Lung (tissue), 12 donors: ENCODE data around the gene SIK3. TPM values are rescaled to one million over a fixed set of nuclear protein-coding genes. Genes with fewer than 3 reads are reported as not detected.

Experiments
- ATAC-seq: fragments of 200-7000 bp; cut with Tn5 transposase; one replicate; pipeline ENCODE4 v1.9.1; 2020; ENCODE audit warnings: moderate number of reproducible peaks; ENCODE audit not compliant: insufficient read depth, low FRiP score
- DNase-seq, 3 donors: peaks; one replicate each; pipeline ENCODE4 v3.0.0-alpha.2; 2013 to 2017
- H3K27ac ChIP-seq, 2 donors: one replicate each; pipeline ENCODE4 v1.5.1; 2013; ENCODE audit warnings: mild to moderate bottlenecking in 2 of 2, moderate library complexity in 2 of 2, control low read depth in 1 of 2, inconsistent platforms in 1 of 2, low read depth in 1 of 2, low read length in 1 of 2
- H3K27me3 ChIP-seq, 3 donors: one replicate each; pipeline ENCODE4 v1.5.1; 2013; ENCODE audit warnings: low read length in 2 of 3; ENCODE audit not compliant: control insufficient read depth in 3 of 3, insufficient read depth in 3 of 3
- H3K36me3 ChIP-seq, 4 donors: one replicate each; pipeline ENCODE4 v1.5.1; 2013; ENCODE audit warnings: low read length in 4 of 4, mild to moderate bottlenecking in 1 of 4, moderate library complexity in 1 of 4; ENCODE audit not compliant: control insufficient read depth in 4 of 4, insufficient read depth in 4 of 4
- H3K4me1 ChIP-seq, 5 donors: one replicate each; pipeline ENCODE4 v1.5.1; 2013; ENCODE audit warnings: low read length in 5 of 5, mild to moderate bottlenecking in 2 of 5, moderate library complexity in 1 of 5; ENCODE audit not compliant: control insufficient read depth in 5 of 5, insufficient read depth in 5 of 5
- H3K4me3 ChIP-seq: one replicate; pipeline ENCODE4 v1.5.1; 2013; ENCODE audit warnings: mild to moderate bottlenecking, control low read depth, moderate library complexity
- H3K9ac ChIP-seq, 2 donors: one replicate each; pipeline ENCODE4 v1.5.1; 2013; ENCODE audit warnings: low read length in 2 of 2, control low read depth in 1 of 2; ENCODE audit not compliant: insufficient read depth in 1 of 2
- H3K9me3 ChIP-seq, 4 donors: one replicate each; pipeline ENCODE4 v1.5.1; 2013; ENCODE audit warnings: low read length in 3 of 4, mild to moderate bottlenecking in 1 of 4, moderate library complexity in 1 of 4; ENCODE audit not compliant: control insufficient read depth in 4 of 4, insufficient read depth in 3 of 4
- WGBS, 2 donors: extraction: QIAGEN DNeasy Blood & Tissue Kit; methylation state at CpG; one replicate each; pipeline ENCODE4 v1.1.7; 2013; 5-methylcytosine and 5-hydroxymethylcytosine counted together
- polyA plus RNA-seq, 2 donors: library from polyadenylated mRNA; stranded (reverse); fragments of 200-250 nt; gene quantifications; one replicate each; pipeline ENCODE4 v1.2.1, GENCODE V29; 2013
- total RNA-seq, 2 donors: library from RNA; depleted of rRNA in 1 of 2; stranded (reverse); fragments of >200 nt in 1 of 2; gene quantifications; one replicate each; pipeline ENCODE4 v1.2.1, GENCODE V29; 2014 to 2021
- TF ChIP-seq, protein P1 (sequence below): IDR thresholded peaks from 2 replicates; pipeline ENCODE4 v1.5.1; 2012; ENCODE audit warnings: mild to moderate bottlenecking; ENCODE audit errors: control extremely low read depth, extremely low read depth
- donor health status: control.
- donor health status: control.
- donor health status: Bipolar disorder and iron deficiency.
- donor health status: healthy.
- donor health status: DM: yes; HTN: yes; CAD: no.

SIK3 gene
- total and polyA plus RNA-seq, 4 donors, result 9.0 to 43.4 (median 29.6) TPM

DNA sequence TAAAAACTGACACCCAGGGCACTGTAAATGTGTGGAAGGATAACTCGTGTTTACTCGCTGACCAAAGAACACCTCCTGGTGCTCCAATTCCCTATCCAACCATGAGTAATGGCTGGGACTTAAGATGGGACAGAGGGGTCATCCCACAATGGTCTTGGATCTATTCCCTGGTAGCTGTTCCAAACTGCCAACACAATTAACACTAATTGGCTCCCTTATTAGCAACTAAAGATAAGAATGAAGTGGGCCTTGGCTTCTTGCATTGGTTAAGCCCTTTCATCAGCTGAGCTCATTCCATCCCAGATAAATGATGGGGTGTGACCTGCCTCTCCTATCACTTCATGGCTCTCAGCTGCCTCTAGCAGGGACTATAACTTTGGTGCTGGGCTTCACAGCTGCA, 1.5 kb upstream of the SIK3 start:
- H3K27me3 ChIP-seq, result no peaks in the 10 kb centered on the region
- H3K27ac ChIP-seq, result peak overlapping the region; percentile 67 to 95
- ATAC-seq, result no peak
- peaks cover 5 to 40% (median 28%) of the 10 kb centered on the region in 5 donors for H3K4me1 ChIP-seq
- no peak overlapping the region for H3K4me3 ChIP-seq
- peak; percentile 39 to 75 (median 72) for DNase-seq
- H3K9me3 ChIP-seq, result no peaks in the 10 kb centered on the region
- TF ChIP-seq, protein P1, sequence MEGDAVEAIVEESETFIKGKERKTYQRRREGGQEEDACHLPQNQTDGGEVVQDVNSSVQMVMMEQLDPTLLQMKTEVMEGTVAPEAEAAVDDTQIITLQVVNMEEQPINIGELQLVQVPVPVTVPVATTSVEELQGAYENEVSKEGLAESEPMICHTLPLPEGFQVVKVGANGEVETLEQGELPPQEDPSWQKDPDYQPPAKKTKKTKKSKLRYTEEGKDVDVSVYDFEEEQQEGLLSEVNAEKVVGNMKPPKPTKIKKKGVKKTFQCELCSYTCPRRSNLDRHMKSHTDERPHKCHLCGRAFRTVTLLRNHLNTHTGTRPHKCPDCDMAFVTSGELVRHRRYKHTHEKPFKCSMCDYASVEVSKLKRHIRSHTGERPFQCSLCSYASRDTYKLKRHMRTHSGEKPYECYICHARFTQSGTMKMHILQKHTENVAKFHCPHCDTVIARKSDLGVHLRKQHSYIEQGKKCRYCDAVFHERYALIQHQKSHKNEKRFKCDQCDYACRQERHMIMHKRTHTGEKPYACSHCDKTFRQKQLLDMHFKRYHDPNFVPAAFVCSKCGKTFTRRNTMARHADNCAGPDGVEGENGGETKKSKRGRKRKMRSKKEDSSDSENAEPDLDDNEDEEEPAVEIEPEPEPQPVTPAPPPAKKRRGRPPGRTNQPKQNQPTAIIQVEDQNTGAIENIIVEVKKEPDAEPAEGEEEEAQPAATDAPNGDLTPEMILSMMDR, result no peak
- H3K9ac ChIP-seq, result peak overlapping the region in 1 of 2 donors; percentile 28
- H3K36me3 ChIP-seq, result no peaks in the 10 kb centered on the region
- 83 to 92% methylated on average over 2 of the region's 2 CpGs for WGBS, 2 donors

DNA sequence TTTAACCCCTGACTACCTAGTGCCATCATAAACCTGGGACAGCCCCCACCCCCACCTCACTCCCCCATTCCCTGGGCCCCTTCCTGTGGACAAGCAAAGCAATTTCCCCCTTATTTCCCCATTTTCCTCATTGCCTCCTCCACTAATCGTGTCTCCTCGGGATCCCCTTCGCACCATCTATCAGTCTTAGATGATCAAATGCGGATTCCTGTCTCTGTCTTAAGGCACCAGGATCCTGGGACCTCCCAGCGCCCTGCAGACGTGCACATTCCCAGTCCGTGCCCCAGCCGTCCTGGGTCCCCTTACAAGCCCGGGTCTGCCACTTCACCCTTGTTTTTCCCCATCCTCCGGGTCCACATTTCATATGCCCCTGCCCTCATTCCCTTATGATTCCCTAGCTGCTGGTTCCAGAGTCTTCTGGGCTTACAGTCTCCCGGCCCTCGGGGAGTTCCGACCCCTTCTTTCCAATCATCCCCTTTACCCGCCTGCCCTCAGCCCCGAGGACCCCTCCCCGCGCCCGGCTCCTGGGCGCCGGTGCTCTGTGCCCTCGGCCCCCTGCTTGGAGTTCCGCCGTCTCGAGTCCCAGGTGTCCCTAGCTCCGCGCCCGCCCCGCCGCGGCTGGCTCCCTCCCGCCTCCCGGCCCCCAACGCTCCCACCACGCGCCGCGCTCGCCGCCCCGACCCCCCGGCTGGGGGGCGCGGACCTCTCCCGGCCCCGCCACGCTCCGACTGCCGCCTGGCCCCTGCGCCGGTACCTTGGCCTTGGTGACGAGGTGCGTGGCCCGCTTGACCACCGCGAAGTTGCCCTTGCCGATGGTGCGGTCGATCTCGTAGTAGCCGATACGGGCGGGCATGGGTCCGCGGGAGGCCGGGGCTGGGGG, 599 bp downstream of the SIK3 start:
- Histone ChIP-seq H3K27ac (peak overlapping the region; percentile 98 to 99), H3K4me1 (peaks cover 5 to 46% (median 30%) of the 10 kb centered on the region in 5 donors), H3K9me3 (no peaks in the 10 kb centered on the region), H3K9ac (peak overlapping the region; percentile 77 to 90), H3K27me3 (no peaks in the 10 kb centered on the region), H3K4me3 (peak overlapping the region; percentile 96), H3K36me3 (no peaks in the 10 kb centered on the region)
- ATAC-seq (no peak), DNase-seq (peak; percentile 52 to 66 (median 63))
- WGBS, 2 donors, result 0 to 1% methylated on average over 31 to 65 of the region's 65 CpGs
- TF ChIP-seq, protein P1, result no peak

DNA sequence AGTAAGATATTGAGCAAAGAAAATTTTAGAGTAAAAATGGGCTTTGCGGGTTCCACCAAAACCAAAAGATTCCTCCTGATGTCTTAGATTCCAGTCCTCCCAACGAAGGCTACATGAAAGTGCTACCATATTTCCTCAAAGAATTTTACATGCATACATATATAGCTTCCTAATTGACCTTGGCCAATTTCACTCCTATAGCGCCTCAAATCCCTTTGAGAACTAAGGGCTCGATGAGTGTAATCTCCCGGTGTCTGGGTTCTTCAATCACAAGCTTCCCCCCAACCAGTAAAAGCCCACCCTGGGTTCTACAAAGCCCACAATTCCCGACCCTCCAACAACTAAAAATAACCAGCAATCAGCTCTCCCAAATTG, 1.2 kb downstream of the SIK3 start:
- peak overlapping the region in 1 of 2 donors; percentile 90 for H3K9ac ChIP-seq
- H3K27ac ChIP-seq, result peak overlapping the region; percentile 98 to 99
- TF ChIP-seq, protein P1, result no peak
- DNase-seq (peak in 1 of 3 donors; percentile 49), ATAC-seq (no peak)
- H3K9me3 ChIP-seq, result no peaks in the 10 kb centered on the region
- H3K4me3 ChIP-seq, result peak overlapping the region; percentile 96
- H3K36me3 ChIP-seq, result peaks cover 0 to under 1% (median 0%) of the 10 kb centered on the region in 4 donors
- 35 to 47% methylated on average over 6 of the region's 6 CpGs for WGBS, 2 donors
- H3K4me1 ChIP-seq, result peaks cover 5 to 46% (median 31%) of the 10 kb centered on the region in 5 donors
- H3K27me3 ChIP-seq, result no peaks in the 10 kb centered on the region
